ENCODE results near the gene NSFL1C.
A peak's percentile ranks its signal among the peaks of the same experiment; 100 is the strongest.

Gene NSFL1C

GRCh38 chr20:1484438-1485116, 17.9 kb upstream of the NSFL1C start:
- DNase-seq = no peak

- DNase-seq = no peak
Observed at GRCh38 chr20:1479831-1480595, 13.4 kb upstream of the NSFL1C start.

GRCh38 chr20:1478566-1478965, 11.9 kb upstream of the NSFL1C start:
- no peak for DNase-seq

GRCh38 chr20:1477896-1478490, 11.3 kb upstream of the NSFL1C start:
- DNase-seq = no peak

- DNase-seq = peak; percentile 20 to 36
Observed at GRCh38 chr20:1474817-1475603, 8.4 kb upstream of the NSFL1C start.

- DNase-seq = no peak
Observed at GRCh38 chr20:1474325-1474724, 7.7 kb upstream of the NSFL1C start.

- no peak for DNase-seq
Observed at GRCh38 chr20:1473246-1474220, 6.9 kb upstream of the NSFL1C start.

- DNase-seq = peak; percentile 70 to 81
Observed at GRCh38 chr20:1472556-1473245, 6.1 kb upstream of the NSFL1C start.

- DNase-seq = no peak
Observed at GRCh38 chr20:1471242-1471641, 4.6 kb upstream of the NSFL1C start.

- DNase-seq = peak; percentile 47
Observed at GRCh38 chr20:1469925-1470571, 3.4 kb upstream of the NSFL1C start.

GRCh38 chr20:1469306-1469905, 2.8 kb upstream of the NSFL1C start:
- no peak for DNase-seq

GRCh38 chr20:1468117-1468624, 1.5 kb upstream of the NSFL1C start:
- DNase-seq = no peak

- DNase-seq = peak; percentile 79 to 84
Observed at GRCh38 chr20:1467355-1468116, 887 bp upstream of the NSFL1C start.

GRCh38 chr20:1467082-1467354, 369 bp upstream of the NSFL1C start:
- DNase-seq = no peak

GRCh38 chr20:1465470-1466210, 1.0 kb downstream of the NSFL1C start:
- no peak for DNase-seq

GRCh38 chr20:1463971-1464570, 2.6 kb downstream of the NSFL1C start:
- DNase-seq = no peak

GRCh38 chr20:1462834-1463233, 3.8 kb downstream of the NSFL1C start:
- DNase-seq = no peak

- no peak for DNase-seq
Observed at GRCh38 chr20:1462001-1462400, 4.6 kb downstream of the NSFL1C start.
